NCI-H460 (cell line): ENCODE data around the gene ARHGAP6. TPM values are rescaled to one million over a fixed set of nuclear protein-coding genes. Genes with fewer than 3 reads are reported as not detected.
"Not testable (repeated sequence)": the region's sequence is repeated elsewhere in the genome, so short reads cannot be mapped to it uniquely, and the experiment has no call there.

ENCODE experiments used
- DNase-seq: peaks from one replicate; pipeline ENCODE4 v3.0.0-alpha.2; 2016; ENCODE audit warnings: low read depth; ENCODE audit errors: extremely low read depth
- total RNA-seq: library from RNA; depleted of rRNA; stranded (reverse); fragments of >200 nt; shearing (Covaris generic); gene quantifications from 2 replicates; pipeline ENCODE4 v1.2.3, GENCODE V29; 2014

ARHGAP6 gene
- total RNA-seq, 1 experiment from 2014 or later, result 0.07 TPM

DNA sequence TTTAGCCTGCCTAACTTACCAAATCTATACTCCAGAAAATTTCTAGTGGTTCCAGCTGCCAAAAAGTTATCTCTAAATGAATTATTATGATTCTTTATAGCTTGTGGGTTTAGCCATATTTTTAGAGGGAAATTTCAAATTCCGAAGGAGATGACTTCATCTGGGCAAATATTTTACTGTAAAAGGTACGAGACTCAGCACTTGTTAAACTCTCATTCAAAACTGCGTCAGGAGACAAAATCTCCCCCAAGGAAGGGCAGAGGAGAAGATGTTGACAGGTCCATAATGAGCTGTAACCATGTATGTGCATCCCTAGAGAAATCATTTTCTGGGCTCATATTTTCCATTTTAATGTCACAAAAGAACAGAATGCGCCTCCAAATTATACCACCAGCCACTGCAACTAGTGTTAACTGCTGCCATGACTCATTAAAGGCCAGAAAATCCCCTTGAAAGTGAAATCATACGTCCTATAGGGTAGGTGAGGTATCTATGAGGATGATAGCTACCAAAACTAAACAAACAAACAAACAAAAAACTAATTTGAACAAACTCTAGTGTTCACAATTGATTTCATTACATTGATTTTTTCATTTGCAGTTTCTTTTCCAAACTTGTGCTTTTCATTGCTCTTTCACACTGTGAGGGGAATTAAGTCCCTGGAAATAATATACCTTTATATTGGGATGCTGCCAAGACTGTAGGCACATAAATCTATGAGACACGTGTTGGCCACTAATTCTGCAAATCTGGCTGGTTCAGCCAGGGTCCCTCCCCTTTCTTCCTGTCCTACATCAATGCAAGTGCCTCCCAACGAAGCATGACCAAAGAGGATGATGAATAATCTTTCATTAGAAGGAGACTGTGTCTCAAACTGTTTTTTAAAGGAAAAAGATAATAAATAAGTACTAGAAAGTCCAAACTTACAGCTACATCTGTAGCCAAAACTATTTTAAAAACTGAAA is 85.8 kb downstream of the ARHGAP6 start:
- no peak for DNase-seq

DNA sequence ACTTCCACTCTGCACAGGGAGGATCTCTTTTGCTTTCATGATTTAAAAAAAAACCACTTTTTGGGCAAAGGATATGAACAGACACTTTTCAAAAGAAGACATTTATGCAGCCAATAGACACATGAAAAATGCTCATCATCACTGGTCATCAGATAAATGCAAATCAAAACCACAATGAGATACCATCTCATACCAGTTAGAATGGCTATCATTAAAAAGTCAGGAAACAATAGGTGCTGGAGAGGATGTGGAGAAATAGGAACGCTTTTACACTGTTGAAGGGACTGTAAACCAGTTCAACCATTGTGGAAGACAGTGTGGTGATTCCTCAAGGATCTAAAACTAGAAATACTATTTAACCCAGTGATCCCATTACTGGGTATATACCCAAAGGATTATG is 87.4 kb downstream of the ARHGAP6 start:
- not testable (repeated sequence) for DNase-seq

- no peak for DNase-seq
These were observed 88.1 kb downstream of the ARHGAP6 start for GRCh38 chrX:11577603-11578002.

DNA sequence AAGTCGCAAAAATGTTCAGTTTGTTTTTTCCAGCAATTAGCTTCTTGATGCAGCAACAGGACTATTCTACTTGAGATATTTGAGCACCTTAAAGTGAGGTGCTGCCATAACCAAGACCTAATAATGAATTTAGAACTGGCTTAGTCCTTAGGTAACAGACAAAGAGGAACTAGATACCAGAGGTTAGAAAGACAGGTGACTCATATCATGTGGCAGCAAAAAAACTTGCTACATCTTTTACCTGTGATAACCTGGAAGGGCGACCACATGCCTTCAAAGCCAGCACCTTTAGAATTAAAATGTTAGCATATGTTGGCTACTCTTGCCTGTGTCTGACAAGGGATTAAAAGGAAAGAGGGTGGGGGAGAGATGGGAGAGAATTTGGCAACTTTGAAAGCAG is 90.4 kb downstream of the ARHGAP6 start:
- no peak for DNase-seq

- DNase-seq, result no peak
These were observed 98.0 kb downstream of the ARHGAP6 start for GRCh38 chrX:11567528-11568220.

- DNase-seq, result no peak
These were observed 98.9 kb downstream of the ARHGAP6 start for GRCh38 chrX:11566789-11567188.

DNA sequence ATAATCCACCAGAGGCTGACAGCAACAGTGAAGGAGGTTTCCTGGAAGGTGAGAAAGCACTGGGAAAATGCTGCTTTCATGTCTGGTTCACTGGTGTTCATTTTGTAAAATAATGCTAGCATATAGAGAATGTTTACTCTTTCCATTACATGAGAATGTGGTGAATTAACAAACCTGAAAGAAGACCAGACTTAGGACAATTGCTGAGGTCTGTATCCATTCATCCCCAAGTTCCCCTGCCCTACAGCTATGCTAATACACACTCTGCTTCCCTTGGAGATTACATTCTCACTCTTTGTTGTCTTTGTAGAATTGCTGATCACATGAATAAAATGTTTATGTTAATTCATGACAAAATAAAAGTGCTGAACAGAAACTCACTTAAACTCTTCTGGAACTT is 99.5 kb downstream of the ARHGAP6 start:
- no peak for DNase-seq

DNA sequence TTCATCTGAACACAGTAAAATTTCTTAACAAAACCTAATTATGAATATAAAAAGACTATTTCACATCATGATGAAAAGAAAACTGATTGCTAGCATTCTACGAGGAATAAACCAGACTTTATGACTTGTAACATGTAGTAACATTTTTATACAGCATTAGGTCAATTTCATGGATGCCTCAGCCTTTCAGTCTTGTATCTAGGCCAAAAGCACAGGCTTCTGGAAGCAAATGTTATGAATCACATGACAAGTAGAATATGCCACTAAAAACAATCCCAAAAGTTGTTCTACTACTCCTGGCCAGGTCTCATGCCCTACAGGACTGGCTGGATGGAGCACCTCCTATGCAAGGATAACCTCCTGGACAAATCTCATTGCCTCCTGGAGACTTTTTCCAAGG is 101.2 kb downstream of the ARHGAP6 start:
- no peak for DNase-seq

DNA sequence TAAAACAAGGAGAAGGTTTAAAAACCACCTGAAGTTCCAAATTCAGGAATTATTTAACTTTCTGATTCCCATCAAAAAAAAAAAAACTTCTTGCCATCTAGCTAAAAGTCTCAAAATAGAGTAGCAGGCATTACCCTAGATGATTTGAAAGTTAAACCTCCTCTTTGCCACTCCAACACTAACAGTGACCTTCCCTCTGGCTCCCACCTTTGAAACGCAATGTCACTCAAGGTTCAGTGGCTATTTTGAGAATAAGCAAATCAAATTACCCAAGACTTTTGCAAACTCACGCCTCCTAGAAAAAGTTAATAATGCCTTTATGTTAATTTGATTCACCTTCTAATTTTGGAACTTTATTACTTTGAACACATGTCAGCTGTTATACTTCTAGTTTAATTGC is 103.2 kb downstream of the ARHGAP6 start:
- no peak for DNase-seq

DNA sequence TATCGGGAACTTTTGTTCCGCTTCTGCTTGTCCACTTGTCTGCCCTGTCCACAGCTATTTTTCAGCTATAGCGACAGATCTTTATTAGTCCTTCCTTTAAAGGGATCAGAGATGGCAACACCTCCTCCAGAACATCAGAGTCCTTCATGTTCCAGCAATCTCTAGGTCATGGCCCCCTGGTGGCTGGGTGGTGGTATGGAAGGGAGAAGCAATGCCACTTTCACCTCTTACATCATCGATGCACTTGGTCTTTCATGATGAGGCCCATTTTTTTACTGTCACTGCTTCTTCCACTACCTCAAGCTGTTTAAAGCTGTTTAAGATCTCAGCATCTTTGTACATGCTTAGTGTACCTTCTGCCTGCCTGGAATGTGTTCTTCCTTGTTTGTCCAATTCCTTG is 106.7 kb downstream of the ARHGAP6 start:
- peak; percentile 16 for DNase-seq

- peak; percentile 3 for DNase-seq
These were observed 108.6 kb downstream of the ARHGAP6 start for GRCh38 chrX:11557120-11557519.

DNA sequence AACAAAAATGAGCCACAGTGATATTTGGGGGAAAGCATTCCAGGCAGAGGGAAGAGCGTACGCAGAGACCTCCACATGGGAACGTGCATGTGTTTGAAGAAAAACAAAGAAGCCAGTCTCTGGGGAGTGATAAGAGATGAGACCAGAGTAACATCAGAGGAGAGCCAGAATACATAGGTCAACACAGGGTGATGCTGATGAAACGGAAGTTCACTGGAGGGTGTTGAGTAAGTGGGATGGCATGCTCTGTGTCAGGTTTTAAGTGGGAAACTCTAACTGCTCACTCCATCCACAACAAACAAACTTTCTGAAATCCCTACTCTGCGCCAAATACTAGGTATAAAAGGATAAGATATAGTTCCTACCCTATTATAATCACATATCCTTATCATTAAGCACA is 110.0 kb downstream of the ARHGAP6 start:
- DNase-seq, result no peak

GRCh38 chrX:11553594-11553993 is 112.1 kb downstream of the ARHGAP6 start:
- DNase-seq, result no peak

GRCh38 chrX:11551151-11551550 is 114.6 kb downstream of the ARHGAP6 start:
- no peak for DNase-seq

DNA sequence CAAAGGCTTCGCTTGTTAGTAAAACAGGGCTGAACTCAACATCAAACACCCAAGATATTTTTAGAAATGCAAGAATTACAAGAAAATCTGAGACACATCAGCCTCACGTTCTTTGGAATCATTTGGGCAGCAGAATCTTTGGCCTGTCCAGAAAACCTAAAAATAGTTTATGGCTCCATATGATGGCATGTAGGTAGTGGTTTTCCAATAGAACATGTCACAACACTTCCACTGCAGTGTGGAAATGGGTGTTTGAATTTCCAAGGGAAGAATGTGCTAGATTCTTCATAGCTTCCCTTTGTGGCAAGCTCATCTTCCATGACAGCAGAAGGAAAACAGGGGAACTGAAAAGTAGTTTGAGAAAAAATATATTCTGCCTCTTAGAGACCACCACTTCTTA is 118.8 kb downstream of the ARHGAP6 start:
- no peak for DNase-seq

DNA sequence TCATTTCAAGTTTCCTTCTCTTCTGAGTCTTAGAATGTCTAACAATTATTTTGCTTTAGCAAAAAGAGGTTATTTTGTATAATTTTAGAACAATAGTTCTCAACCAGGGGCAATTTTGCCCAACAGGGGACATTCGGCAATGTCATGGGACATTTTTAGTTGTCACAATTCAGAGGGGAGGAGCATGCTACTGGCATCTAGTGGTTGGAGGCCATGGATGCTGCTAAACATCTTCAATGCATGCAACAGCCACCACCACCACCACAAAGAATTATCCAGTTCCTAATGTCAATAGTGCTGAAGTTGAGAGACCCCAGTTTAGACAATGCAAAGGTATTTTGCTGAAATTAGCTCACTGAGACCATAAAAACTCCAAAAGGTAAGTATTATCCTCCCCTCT is 122.5 kb downstream of the ARHGAP6 start:
- DNase-seq, result no peak

GRCh38 chrX:11541510-11541909 is 124.2 kb downstream of the ARHGAP6 start:
- no peak for DNase-seq

DNA sequence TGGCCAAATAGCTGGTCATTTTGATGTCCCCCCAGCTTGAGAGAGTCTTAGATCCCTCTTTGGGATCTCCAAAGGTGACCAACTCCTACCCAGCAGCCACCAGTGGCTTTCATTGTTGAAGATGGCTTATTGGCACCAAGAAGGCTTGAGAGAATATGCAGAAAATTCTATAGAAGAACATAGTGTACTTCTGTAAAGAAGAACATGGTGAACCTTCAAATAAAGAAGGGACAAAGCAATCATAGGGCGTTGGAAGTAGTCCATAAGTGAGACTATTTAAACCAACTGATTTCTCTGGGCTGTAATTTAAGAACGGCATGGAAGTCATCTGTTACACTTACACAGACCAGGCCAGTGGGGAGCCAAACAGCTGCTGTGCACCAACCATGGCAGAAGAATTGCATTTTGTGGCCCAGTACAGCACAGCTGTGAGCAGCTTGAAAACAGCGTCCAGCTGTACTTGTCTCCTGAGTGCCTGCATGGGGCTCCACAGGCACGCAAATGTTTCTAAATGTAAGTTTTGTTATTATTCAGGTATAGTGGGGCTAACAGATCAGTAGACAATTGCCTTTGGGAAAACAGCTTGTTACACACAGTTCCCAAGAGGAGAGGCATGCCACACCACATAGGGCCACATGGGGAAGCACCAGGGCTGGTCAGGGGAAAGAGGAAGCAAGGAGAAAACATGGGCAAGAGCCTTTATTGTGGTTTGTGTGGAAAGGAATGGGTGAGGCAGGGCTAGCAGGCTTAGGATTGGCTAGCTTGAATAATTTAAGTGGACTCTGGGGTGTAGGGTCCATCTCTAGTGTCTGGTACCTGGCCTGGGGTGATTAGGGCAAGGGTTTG is 125.0 kb downstream of the ARHGAP6 start:
- DNase-seq, result no peak

- DNase-seq, result no peak
These were observed 128.6 kb downstream of the ARHGAP6 start for GRCh38 chrX:11537141-11537540.

DNA sequence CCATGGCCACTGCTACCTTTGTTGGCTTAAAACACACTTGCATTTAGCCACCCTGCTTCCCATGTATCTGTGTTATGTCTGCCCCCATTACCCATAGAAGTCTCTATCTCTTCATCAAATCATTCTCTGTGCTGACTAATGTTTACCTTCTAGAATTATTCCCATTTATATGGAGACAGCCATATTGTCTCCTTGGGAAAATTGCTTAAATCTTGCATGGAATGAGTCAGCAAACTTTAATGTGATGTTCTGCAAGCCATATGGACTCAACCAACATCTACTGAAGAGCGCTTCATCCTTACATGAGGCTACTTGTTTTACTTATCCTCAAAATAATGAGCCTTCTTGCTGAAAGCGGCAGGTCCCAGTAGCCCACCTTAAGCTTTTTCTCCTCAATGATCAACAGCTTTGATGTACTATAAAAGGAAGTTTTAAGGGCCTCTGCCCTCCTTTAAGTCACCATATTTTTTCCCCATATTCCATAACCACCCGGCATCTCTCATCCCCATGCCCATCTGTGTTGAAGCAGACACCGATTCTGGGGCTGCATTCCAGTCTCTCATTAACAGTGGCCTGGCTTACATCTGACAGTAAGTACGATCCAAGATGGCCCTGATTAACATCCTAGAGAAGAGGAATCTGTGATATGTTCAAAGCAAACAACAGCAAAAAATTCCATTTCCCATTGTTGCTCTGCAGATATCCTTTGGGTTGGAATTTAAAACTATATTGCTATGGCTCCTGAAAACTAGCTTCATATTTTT is 130.4 kb downstream of the ARHGAP6 start:
- no peak for DNase-seq
